H54 (cell line): Measurements from ENCODE around the gene SQOR.
A peak's percentile ranks its signal among the peaks of the same experiment; 100 is the strongest.

Experiments used
- DNase-seq: peaks from one replicate; pipeline ENCODE4 v3.0.0; 2011; ENCODE audit warnings: low spot score, mixed read lengths; ENCODE audit not compliant: insufficient read length
- FAIRE-seq: peaks from 3 replicates; lab custom pipeline; 2011; peaks lifted over from hg19 to GRCh38; lab: Jason Lieb, UNC
- POLR2A ChIP-seq: IDR thresholded peaks from 2 replicates; pipeline ENCODE4 v1.6.1; 2011; ENCODE audit warnings: low read depth, mild to moderate bottlenecking, low read length

SQOR gene

DNA sequence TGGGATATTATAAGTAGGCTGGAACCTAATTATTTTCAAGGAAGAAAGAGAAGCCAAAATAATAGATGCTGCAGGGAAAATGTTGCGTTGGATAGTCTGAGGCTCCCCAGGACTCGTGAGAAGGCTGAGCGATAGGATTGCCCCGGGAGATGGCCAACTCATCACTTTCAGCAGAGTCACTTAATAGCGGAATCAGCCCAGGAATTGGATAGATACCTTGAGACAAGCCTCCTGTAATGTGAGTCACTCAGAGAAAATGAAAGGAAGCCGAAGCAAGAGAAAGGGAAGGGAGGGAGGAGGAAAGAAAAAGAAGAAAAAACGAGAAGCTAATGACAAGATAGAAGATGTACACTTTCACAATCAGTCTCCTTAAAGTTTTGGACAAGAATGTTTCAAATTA is 94.3 kb downstream of the SQOR start:
- DNase-seq: peak; percentile 13
- no peak for TF ChIP-seq POLR2A
- FAIRE-seq: no peak

DNA sequence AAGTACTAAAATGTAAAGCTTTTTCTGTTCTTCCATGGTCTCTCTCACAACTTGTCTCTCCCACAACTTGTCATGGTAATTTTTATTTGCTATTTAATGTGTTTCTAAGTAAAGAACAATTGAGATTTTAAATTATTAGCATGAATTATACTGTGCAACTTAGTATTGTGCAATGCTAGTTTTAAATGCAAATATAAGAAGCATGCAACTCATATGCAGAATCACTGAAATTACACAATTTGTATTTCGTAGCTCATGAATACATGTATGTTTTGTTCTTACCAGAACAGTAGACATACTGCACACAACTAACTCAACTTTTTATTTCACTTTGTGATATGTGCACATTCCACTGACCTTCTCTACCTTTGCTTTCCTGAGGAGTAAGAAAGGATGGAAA is 96.5 kb downstream of the SQOR start:
- no peak for TF ChIP-seq POLR2A
- DNase-seq: no peak
- no peak for FAIRE-seq

DNA sequence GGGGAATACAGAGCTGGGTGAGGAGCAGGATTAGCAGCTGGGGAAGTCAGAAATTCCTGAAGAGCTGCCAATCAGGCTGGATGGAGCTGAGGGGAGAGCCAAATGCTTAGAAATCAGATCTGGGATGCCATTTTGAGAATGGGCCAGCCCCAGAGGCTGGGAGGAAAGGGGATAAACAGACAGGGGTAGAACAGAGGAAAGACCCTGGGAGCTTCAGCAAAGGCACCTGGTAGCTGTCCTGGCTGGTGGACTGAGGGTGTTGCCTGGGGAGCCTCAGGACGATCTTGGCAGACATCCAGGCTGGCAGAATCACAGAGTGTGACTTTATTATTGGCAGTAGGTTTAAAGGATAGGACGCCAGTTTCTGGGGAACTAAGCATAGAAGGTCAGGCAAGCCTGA is 97.8 kb downstream of the SQOR start:
- no peak for FAIRE-seq
- DNase-seq: no peak

DNA sequence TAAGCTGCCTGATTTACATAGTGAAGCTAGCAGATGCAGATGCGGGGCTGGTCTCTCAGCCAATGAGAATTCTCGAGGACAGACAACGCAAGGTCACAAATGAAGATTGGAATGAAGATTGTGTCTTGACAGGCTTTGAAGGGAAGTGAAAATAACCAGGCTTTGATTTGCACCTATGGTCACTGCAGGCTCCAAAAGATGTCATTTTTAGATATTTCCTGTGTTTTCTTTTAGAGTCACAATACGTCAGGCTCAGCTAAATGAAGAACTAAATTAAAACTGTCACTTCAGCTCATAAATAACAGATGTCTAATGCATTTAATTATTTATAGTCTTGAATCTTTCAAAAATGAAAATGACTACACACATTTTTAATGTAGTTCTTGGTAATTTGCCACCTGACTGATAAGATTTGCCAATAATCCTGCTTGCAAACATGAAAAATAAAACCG is 99.5 kb downstream of the SQOR start:
- no peak for TF ChIP-seq POLR2A
- no peak for DNase-seq
- FAIRE-seq: no peak

More for the DNA sequence above, 97.8 kb downstream of the SQOR start:
- TF ChIP-seq POLR2A: no peak
